Activated T-helper 2 cell treated with anti-CD3 and anti-CD28 coated beads, Interferon-gamma antibody, Interleukin-2, Interleukin-4, amounts not matched to agents 10 μg/mL and 5 μg/mL and 100 μg/mL, durations not matched to agents 14 hours and 24 hours and 36 hours (primary cell): ENCODE data around the gene RAI14. TPM values are rescaled to one million over a fixed set of nuclear protein-coding genes. Genes with fewer than 3 reads are reported as not detected.

Experiments
- DNase-seq: peaks from one replicate; pipeline ENCODE4 v3.0.0; 2021; ENCODE audit warnings: low spot score
- H3K27ac Mint-ChIP-seq: one replicate; pipeline ENCODE4 v1.8.0; 2021; ENCODE audit warnings: mixed read lengths
- H3K27me3 Mint-ChIP-seq: one replicate; pipeline ENCODE4 v1.8.0; 2021; ENCODE audit warnings: low read depth, mixed read lengths
- H3K36me3 Mint-ChIP-seq: one replicate; pipeline ENCODE4 v1.8.0; 2021; ENCODE audit warnings: low read depth, mixed read lengths
- H3K4me1 Mint-ChIP-seq: one replicate; pipeline ENCODE4 v1.8.0; 2021; ENCODE audit warnings: low read depth, mixed read lengths
- H3K4me3 Mint-ChIP-seq: one replicate; pipeline ENCODE4 v1.8.0; 2021; ENCODE audit warnings: low read depth, mild to moderate bottlenecking, moderate library complexity, mixed read lengths
- H3K9me3 Mint-ChIP-seq: one replicate; pipeline ENCODE4 v1.8.0; 2021; ENCODE audit warnings: mixed read lengths
- intact Hi-C: fragments of 100-400 bp; cut with micrococcal nuclease; formaldehyde crosslinking; loops from one replicate; pipeline ENCODE4 v1.15.1; 2023
- total RNA-seq: library from RNA; stranded (reverse); gene quantifications from 2 replicates; pipeline ENCODE4 v1.2.3, GENCODE V29; 2022

RAI14 gene
- total RNA-seq, 1 donor from 2014 or later = 4.0 TPM

GRCh38 chr5:34624691-34625090 is 31.4 kb upstream of the RAI14 start:
- DNase-seq = no peak
- Mint-ChIP-seq H3K27me3 (peaks cover under 1% of the 10 kb centered on the region), H3K4me3 (no peak overlapping the region), H3K4me1 (peaks cover 5% of the 10 kb centered on the region), H3K27ac (no peak overlapping the region), H3K9me3 (no peaks in the 10 kb centered on the region), H3K36me3 (no peaks in the 10 kb centered on the region)
- intact Hi-C loops = no loop called here

DNA sequence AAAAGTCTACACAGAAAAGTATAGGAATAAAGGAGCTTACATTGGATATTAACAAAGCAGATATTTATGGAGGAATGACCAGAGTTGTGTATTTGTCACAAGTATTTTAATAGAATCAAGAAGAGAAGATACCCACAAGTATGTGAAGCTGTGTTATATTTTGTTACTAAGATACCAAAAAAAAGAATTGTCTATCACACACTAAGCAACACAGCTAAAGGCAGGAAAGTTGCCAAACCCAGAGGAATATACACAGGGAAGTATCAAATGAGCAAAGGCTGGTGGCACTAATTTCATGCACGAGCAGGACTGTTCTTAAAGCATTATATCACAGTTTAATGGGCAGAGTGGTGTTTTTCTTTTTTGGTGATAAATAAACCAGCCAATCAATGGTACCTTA is 30.9 kb upstream of the RAI14 start:
- H3K36me3 Mint-ChIP-seq = no peaks in the 10 kb centered on the region
- H3K4me1 Mint-ChIP-seq = peaks cover 5% of the 10 kb centered on the region
- no peaks in the 10 kb centered on the region for H3K9me3 Mint-ChIP-seq
- no peak overlapping the region for H3K27ac Mint-ChIP-seq
- no peak for DNase-seq
- peaks cover 3% of the 10 kb centered on the region for H3K27me3 Mint-ChIP-seq
- H3K4me3 Mint-ChIP-seq = no peak overlapping the region
- intact Hi-C loops = no loop called here

DNA sequence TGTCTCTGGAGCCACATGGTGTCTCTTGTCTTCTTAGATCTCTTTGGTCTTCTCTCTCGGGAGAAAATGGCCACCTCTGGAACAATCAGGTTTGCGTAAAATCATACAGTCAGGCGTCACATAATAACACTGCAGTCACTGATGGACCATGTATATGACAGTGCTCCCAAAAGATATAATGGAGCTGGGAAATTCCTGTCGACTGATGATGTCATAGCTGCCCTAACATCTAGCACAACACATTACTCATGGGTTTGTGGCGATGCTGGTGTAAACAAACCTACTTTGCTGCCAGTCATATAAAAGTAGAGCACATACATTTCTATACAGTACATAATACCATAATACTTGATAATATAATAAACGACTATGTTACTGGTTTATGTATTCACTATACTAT is 30.1 kb upstream of the RAI14 start:
- intact Hi-C loops = no loop called here
- H3K36me3 Mint-ChIP-seq = no peaks in the 10 kb centered on the region
- H3K4me3 Mint-ChIP-seq = no peak overlapping the region
- H3K9me3 Mint-ChIP-seq = no peaks in the 10 kb centered on the region
- peaks cover 3% of the 10 kb centered on the region for H3K27me3 Mint-ChIP-seq
- no peak overlapping the region for H3K27ac Mint-ChIP-seq
- DNase-seq = no peak
- peaks cover 5% of the 10 kb centered on the region for H3K4me1 Mint-ChIP-seq

DNA sequence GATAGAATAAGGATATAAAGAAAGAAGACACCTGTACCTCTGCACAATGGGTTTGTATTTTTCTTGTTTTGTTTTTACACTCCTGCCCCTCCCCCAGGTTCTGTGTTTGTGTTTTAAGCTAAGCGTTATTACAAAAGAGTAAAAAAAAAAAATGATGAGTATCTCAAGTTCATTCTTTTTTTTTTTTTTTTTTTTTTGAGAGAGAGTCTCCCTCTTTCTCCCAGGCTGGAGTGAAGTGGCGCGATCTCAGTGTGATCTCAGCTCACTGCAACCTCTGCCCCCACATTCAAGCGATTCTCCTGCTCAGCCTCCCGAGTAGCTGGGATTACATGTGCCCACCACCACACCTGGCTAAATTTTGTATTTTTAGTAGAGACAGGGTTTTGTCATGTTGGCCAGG is 29.4 kb upstream of the RAI14 start:
- H3K9me3 Mint-ChIP-seq = no peaks in the 10 kb centered on the region
- intact Hi-C loops = no loop called here
- no peak overlapping the region for H3K27ac Mint-ChIP-seq
- H3K4me1 Mint-ChIP-seq = peaks cover 2% of the 10 kb centered on the region
- DNase-seq = no peak
- no peak overlapping the region for H3K4me3 Mint-ChIP-seq
- H3K27me3 Mint-ChIP-seq = peaks cover 3% of the 10 kb centered on the region
- no peaks in the 10 kb centered on the region for H3K36me3 Mint-ChIP-seq

GRCh38 chr5:34627794-34628193 is 28.3 kb upstream of the RAI14 start:
- Mint-ChIP-seq H3K27ac (no peak overlapping the region), H3K36me3 (no peaks in the 10 kb centered on the region), H3K4me1 (no peaks in the 10 kb centered on the region), H3K4me3 (no peak overlapping the region), H3K27me3 (peaks cover 3% of the 10 kb centered on the region), H3K9me3 (no peaks in the 10 kb centered on the region)
- no peak for DNase-seq
- intact Hi-C loops = no loop called here

DNA sequence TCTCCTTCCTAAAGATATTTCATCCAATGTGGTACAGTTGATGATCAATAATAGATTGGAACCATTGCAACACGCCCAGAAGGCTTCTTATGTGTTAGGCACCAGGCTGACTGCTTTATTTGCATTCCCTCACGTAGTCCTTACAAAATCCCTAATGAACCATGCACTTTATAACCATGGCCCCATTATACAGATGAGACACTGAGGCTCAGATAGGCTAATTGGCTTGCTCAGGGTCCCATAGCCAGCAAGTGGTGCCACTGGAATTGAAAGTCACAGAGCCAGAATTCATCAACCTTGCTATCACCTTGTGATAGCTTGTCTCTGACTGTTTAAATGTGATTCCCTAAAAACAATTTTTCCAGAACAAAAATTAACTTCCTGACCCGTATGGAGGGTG is 27.8 kb upstream of the RAI14 start:
- no peak overlapping the region for H3K27ac Mint-ChIP-seq
- intact Hi-C loops = no loop called here
- H3K9me3 Mint-ChIP-seq = no peaks in the 10 kb centered on the region
- no peaks in the 10 kb centered on the region for H3K36me3 Mint-ChIP-seq
- DNase-seq = no peak
- H3K4me1 Mint-ChIP-seq = no peaks in the 10 kb centered on the region
- no peak overlapping the region for H3K4me3 Mint-ChIP-seq
- H3K27me3 Mint-ChIP-seq = peaks cover 3% of the 10 kb centered on the region

DNA sequence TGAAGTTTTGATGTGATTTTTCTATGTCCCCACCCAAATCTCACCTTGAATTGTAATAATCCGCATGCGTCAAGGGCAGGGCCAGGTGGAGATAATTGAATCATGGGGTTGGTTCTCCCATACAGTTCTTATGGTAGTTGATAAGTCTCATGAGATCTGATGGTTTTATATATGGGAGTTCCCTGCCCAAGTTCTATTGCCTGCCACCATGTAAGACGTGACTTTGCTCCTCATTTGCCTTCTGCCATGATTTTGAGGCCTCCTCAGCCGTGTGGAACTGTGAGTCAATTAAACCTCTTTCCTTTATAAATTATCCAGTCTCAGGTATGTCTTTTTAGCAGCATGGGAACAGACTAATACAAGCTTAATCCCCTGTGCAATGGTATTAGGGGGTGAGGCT is 25.5 kb upstream of the RAI14 start:
- Mint-ChIP-seq H3K27me3 (peaks cover 3% of the 10 kb centered on the region), H3K4me1 (no peaks in the 10 kb centered on the region), H3K36me3 (no peaks in the 10 kb centered on the region), H3K9me3 (no peaks in the 10 kb centered on the region), H3K4me3 (no peak overlapping the region), H3K27ac (no peak overlapping the region)
- intact Hi-C loops = no loop called here
- DNase-seq = no peak

DNA sequence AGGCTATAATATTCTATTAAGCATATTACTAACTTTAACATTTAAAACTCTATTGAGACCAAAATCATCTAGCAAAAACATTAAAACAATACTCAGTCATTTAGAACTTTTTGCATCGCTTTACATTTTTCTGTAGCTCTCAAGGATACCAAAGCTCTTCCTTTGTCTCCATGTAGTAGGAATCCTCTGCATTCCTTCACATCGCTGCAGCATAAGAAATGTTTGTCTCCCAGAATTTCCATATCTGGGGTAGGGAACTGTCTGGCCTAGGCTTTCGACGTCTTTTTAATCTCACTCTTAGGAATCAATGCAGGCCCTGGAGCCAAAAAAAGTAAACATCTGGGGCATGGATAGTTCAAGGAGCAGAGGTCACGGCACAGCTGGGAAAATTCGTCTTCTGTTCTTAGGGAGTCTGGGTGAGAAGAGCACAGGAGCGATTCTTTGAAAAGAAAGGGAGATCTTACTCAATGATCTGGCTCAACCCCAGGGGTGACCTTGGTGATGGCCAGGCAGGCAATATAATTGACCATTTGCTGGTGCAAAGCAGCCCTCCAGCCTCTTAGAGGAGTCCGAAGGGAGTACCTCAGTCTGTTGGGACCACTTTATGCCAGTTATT is 23.2 kb upstream of the RAI14 start:
- Mint-ChIP-seq H3K9me3 (no peaks in the 10 kb centered on the region), H3K4me1 (no peaks in the 10 kb centered on the region), H3K36me3 (no peaks in the 10 kb centered on the region), H3K27me3 (peaks cover 5% of the 10 kb centered on the region), H3K27ac (no peak overlapping the region), H3K4me3 (no peak overlapping the region)
- intact Hi-C loops = no loop called here
- no peak for DNase-seq

- Mint-ChIP-seq H3K36me3 (no peaks in the 10 kb centered on the region), H3K27me3 (peaks cover 1% of the 10 kb centered on the region), H3K9me3 (no peaks in the 10 kb centered on the region), H3K4me1 (no peaks in the 10 kb centered on the region), H3K27ac (no peak overlapping the region), H3K4me3 (no peak overlapping the region)
- no peak for DNase-seq
- intact Hi-C loops = no loop called here
Measured at GRCh38 chr5:34639852-34640626, 16.1 kb upstream of the RAI14 start.

GRCh38 chr5:34648039-34648839 is 7.9 kb upstream of the RAI14 start:
- Mint-ChIP-seq H3K9me3 (no peaks in the 10 kb centered on the region), H3K36me3 (no peaks in the 10 kb centered on the region), H3K27ac (no peak overlapping the region), H3K27me3 (peaks cover 14% of the 10 kb centered on the region), H3K4me1 (no peaks in the 10 kb centered on the region), H3K4me3 (no peak overlapping the region)
- DNase-seq = no peak
- intact Hi-C loops = loop anchor here (5.0 kb wide), 1 partner anchor 404 kb away; no protein-coding TSS in a partner anchor

- Mint-ChIP-seq H3K27ac (no peak overlapping the region), H3K36me3 (no peaks in the 10 kb centered on the region), H3K4me3 (no peak overlapping the region), H3K27me3 (peaks cover 18% of the 10 kb centered on the region), H3K4me1 (no peaks in the 10 kb centered on the region), H3K9me3 (no peaks in the 10 kb centered on the region)
- DNase-seq = no peak
- intact Hi-C loops = loop anchor here (5.0 kb wide), 1 partner anchor 404 kb away; no protein-coding TSS in a partner anchor
Measured at GRCh38 chr5:34648840-34649158, 7.3 kb upstream of the RAI14 start.

GRCh38 chr5:34651791-34652190 is 4.3 kb upstream of the RAI14 start:
- DNase-seq = no peak
- H3K9me3 Mint-ChIP-seq = no peaks in the 10 kb centered on the region
- peaks cover 35% of the 10 kb centered on the region for H3K27me3 Mint-ChIP-seq
- no peak overlapping the region for H3K4me3 Mint-ChIP-seq
- no peak overlapping the region for H3K27ac Mint-ChIP-seq
- H3K4me1 Mint-ChIP-seq = peaks cover 8% of the 10 kb centered on the region
- H3K36me3 Mint-ChIP-seq = peaks cover 3% of the 10 kb centered on the region
- intact Hi-C loops = loop anchor here (10.0 kb wide), 2 partner anchors 117 to 157 kb away; no protein-coding TSS in a partner anchor

- Mint-ChIP-seq H3K9me3 (no peaks in the 10 kb centered on the region), H3K36me3 (peaks cover 3% of the 10 kb centered on the region), H3K27me3 (peaks cover 39% of the 10 kb centered on the region)
Measured at GRCh38 chr5:34652466-34652865, 3.7 kb upstream of the RAI14 start.

More at GRCh38 chr5:34652466-34652865, 3.7 kb upstream of the RAI14 start:
- intact Hi-C loops = loop anchor here (10.0 kb wide), 2 partner anchors 118 to 158 kb away; no protein-coding TSS in a partner anchor
- DNase-seq = no peak
- no peak overlapping the region for H3K27ac Mint-ChIP-seq
- H3K4me1 Mint-ChIP-seq = peaks cover 8% of the 10 kb centered on the region
- H3K4me3 Mint-ChIP-seq = no peak overlapping the region
